Astrocyte (in vitro differentiated cells and primary cell): ENCODE measurements around the gene MFNG. TPM values are rescaled to one million over a fixed set of nuclear protein-coding genes. Genes with fewer than 3 reads are reported as not detected.
A peak's percentile ranks its signal among the peaks of the same experiment; 100 is the strongest.

Source experiments
- DNase-seq: peaks from one replicate; pipeline ENCODE4 v3.0.0-alpha.2; 2010; ENCODE audit warnings: low read depth
- FAIRE-seq: peaks from 2 replicates; lab custom pipeline; 2011; peaks lifted over from hg19 to GRCh38; lab: Jason Lieb, UNC
- H2AFZ ChIP-seq: 2 replicates; pipeline ENCODE4 v1.6.0; 2012; ENCODE audit warnings: low read depth, low read length, inconsistent platforms
- H3K27ac ChIP-seq: 2 replicates; pipeline ENCODE4 v1.5.1; 2011; ENCODE audit warnings: low read depth, low read length, inconsistent platforms
- H3K27me3 ChIP-seq: 2 replicates; pipeline ENCODE4 v1.6.0; 2011; ENCODE audit warnings: low read length, inconsistent platforms; ENCODE audit not compliant: insufficient read depth
- H3K36me3 ChIP-seq: 2 replicates; pipeline ENCODE4 v1.5.1; 2011; ENCODE audit warnings: low read length, inconsistent platforms; ENCODE audit not compliant: insufficient read depth
- H3K4me1 ChIP-seq: 2 replicates; pipeline ENCODE4 v1.5.1; 2011; ENCODE audit warnings: low read length, inconsistent platforms; ENCODE audit not compliant: insufficient read depth
- H3K4me2 ChIP-seq: 2 replicates; pipeline ENCODE4 v1.6.0; 2012; ENCODE audit warnings: low read length, inconsistent platforms
- H3K4me3 ChIP-seq: 2 replicates; pipeline ENCODE4 v1.5.1; 2011; ENCODE audit warnings: low read depth, mild to moderate bottlenecking, low read length, inconsistent platforms; ENCODE audit not compliant: insufficient read depth
- H3K79me2 ChIP-seq: 2 replicates; pipeline ENCODE4 v1.6.0; 2012; ENCODE audit warnings: mild to moderate bottlenecking, low read length, inconsistent platforms; ENCODE audit not compliant: insufficient read depth
- H3K9ac ChIP-seq: 2 replicates; pipeline ENCODE4 v1.6.0; 2012; ENCODE audit warnings: mild to moderate bottlenecking, low read length, inconsistent platforms
- H3K9me3 ChIP-seq: 2 replicates; pipeline ENCODE4 v1.5.1; 2012; ENCODE audit warnings: low read depth, mild to moderate bottlenecking, low read length, inconsistent platforms; ENCODE audit not compliant: insufficient read depth
- H4K20me1 ChIP-seq: 2 replicates; pipeline ENCODE4 v1.6.0; 2012; ENCODE audit warnings: low read length, inconsistent platforms; ENCODE audit not compliant: insufficient read depth
- H3K27ac Mint-ChIP-seq: one replicate; pipeline ENCODE4 v1.8.0; 2021; ENCODE audit warnings: mild to moderate bottlenecking, mixed read lengths; ENCODE audit not compliant: unreplicated experiment
- H3K27me3 Mint-ChIP-seq: one replicate; pipeline ENCODE4 v1.8.0; 2021; ENCODE audit warnings: low read depth, mixed read lengths; ENCODE audit not compliant: unreplicated experiment
- H3K36me3 Mint-ChIP-seq: one replicate; pipeline ENCODE4 v1.8.0; 2021; ENCODE audit warnings: low read depth, mixed read lengths; ENCODE audit not compliant: unreplicated experiment
- H3K4me1 Mint-ChIP-seq: one replicate; pipeline ENCODE4 v1.8.0; 2021; ENCODE audit warnings: low read depth, mixed read lengths; ENCODE audit not compliant: unreplicated experiment
- H3K4me3 Mint-ChIP-seq: one replicate; pipeline ENCODE4 v1.8.0; 2021; ENCODE audit warnings: mild to moderate bottlenecking, moderate library complexity, mixed read lengths; ENCODE audit not compliant: unreplicated experiment
- H3K9me3 Mint-ChIP-seq: one replicate; pipeline ENCODE4 v1.8.0; 2021; ENCODE audit warnings: mild to moderate bottlenecking, mixed read lengths; ENCODE audit not compliant: unreplicated experiment
- EZH2 ChIP-seq: IDR thresholded peaks from 2 replicates; pipeline ENCODE4 v1.6.1; 2012; ENCODE audit warnings: mild to moderate bottlenecking, low read length, inconsistent platforms; ENCODE audit not compliant: insufficient read depth
- total RNA-seq: library from RNA; stranded (reverse); gene quantifications from 2 replicates; pipeline ENCODE4 v1.2.1, GENCODE V29; 2021
- TF ChIP-seq, protein P1 (sequence below): IDR thresholded peaks from 2 replicates; pipeline ENCODE4 v1.5.1; 2011; ENCODE audit warnings: low read depth, mild to moderate bottlenecking, inconsistent platforms, low read length, moderate library complexity; ENCODE audit not compliant: insufficient read depth

Gene MFNG
- total RNA-seq, 1 donor from 2014 or later = 1.4 TPM

DNA sequence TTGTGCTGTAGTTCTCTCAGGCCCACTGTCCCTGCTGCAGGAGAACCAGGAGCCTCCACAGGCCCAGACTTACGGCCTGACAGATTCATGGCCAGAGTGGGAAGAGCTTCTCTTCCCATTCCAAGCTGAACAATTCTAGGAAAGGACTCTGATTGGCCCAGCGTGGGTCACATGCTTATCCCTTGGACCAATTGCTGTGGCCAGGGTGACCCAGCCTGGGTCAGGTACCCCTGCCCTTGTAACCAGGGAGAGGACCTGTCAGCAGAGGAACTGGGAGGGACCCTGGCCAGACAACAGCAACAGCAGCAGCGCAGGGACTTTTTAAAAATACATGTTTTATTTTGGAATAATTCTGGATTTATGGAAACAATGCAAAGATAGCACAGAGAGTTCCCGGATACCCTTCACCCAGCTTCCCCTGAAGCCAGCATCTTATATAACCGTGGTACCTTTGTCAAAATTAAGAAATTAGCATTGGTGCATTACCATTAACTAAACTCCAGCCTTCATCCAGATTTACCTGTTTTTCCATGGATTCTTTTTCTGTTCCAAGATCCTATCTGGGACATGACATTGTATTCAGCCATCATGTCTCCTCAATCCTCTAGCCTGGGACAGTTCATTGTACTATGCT, 50.1 kb downstream of the MFNG start:
- H3K27me3 Mint-ChIP-seq = peaks cover 16% of the 10 kb centered on the region
- H3K4me1 ChIP-seq = peaks cover 18% of the 10 kb centered on the region
- peaks cover 20% of the 10 kb centered on the region for H3K9me3 ChIP-seq
- peaks cover 11% of the 10 kb centered on the region for H3K4me1 Mint-ChIP-seq
- DNase-seq = no peak
- FAIRE-seq = no peak
- H4K20me1 ChIP-seq = no peaks in the 10 kb centered on the region
- H3K27ac ChIP-seq = no peak overlapping the region
- no peak overlapping the region for H3K4me3 Mint-ChIP-seq
- no peak overlapping the region for H3K4me3 ChIP-seq
- H2AFZ ChIP-seq = no peak overlapping the region
- no peak overlapping the region for H3K4me2 ChIP-seq
- H3K36me3 ChIP-seq = no peaks in the 10 kb centered on the region
- H3K79me2 ChIP-seq = no peaks in the 10 kb centered on the region
- H3K36me3 Mint-ChIP-seq = peaks cover 9% of the 10 kb centered on the region
- H3K9me3 Mint-ChIP-seq = peaks cover 30% of the 10 kb centered on the region
- H3K27me3 ChIP-seq = no peaks in the 10 kb centered on the region
- no peak overlapping the region for H3K9ac ChIP-seq
- no peak for TF ChIP-seq EZH2
- TF ChIP-seq, protein P1, sequence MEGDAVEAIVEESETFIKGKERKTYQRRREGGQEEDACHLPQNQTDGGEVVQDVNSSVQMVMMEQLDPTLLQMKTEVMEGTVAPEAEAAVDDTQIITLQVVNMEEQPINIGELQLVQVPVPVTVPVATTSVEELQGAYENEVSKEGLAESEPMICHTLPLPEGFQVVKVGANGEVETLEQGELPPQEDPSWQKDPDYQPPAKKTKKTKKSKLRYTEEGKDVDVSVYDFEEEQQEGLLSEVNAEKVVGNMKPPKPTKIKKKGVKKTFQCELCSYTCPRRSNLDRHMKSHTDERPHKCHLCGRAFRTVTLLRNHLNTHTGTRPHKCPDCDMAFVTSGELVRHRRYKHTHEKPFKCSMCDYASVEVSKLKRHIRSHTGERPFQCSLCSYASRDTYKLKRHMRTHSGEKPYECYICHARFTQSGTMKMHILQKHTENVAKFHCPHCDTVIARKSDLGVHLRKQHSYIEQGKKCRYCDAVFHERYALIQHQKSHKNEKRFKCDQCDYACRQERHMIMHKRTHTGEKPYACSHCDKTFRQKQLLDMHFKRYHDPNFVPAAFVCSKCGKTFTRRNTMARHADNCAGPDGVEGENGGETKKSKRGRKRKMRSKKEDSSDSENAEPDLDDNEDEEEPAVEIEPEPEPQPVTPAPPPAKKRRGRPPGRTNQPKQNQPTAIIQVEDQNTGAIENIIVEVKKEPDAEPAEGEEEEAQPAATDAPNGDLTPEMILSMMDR = no peak
- peak overlapping the region; percentile 62 for H3K27ac Mint-ChIP-seq

- Histone ChIP-seq H3K4me3 (no peak overlapping the region), H3K36me3 (no peaks in the 10 kb centered on the region), H3K27me3 (no peaks in the 10 kb centered on the region), H3K79me2 (no peaks in the 10 kb centered on the region), H2AFZ (no peak overlapping the region), H3K4me1 (peaks cover 23% of the 10 kb centered on the region), H3K9ac (no peak overlapping the region), H4K20me1 (no peaks in the 10 kb centered on the region), H3K27ac (no peak overlapping the region), H3K9me3 (peaks cover 14% of the 10 kb centered on the region), H3K4me2 (peak overlapping the region; percentile 4)
- peaks cover 22% of the 10 kb centered on the region for H3K9me3 Mint-ChIP-seq
- H3K4me1 Mint-ChIP-seq = peaks cover 16% of the 10 kb centered on the region
- no peak overlapping the region for H3K27ac Mint-ChIP-seq
- H3K27me3 Mint-ChIP-seq = peaks cover 24% of the 10 kb centered on the region
- peaks cover 9% of the 10 kb centered on the region for H3K36me3 Mint-ChIP-seq
- H3K4me3 Mint-ChIP-seq = no peak overlapping the region
- DNase-seq = peak; percentile 49
- FAIRE-seq = no peak
- TF ChIP-seq, protein P1 = no peak
- TF ChIP-seq EZH2 = no peak
Measured at GRCh38 chr22:37433786-37434185, 52.4 kb downstream of the MFNG start.

GRCh38 chr22:37432708-37433054, 53.5 kb downstream of the MFNG start:
- H3K27me3 Mint-ChIP-seq = peaks cover 21% of the 10 kb centered on the region
- H3K27ac ChIP-seq = peak overlapping the region; percentile 79
- H3K4me3 ChIP-seq = no peak overlapping the region
- no peak overlapping the region for H3K4me3 Mint-ChIP-seq
- peak overlapping the region; percentile 96 for H3K27ac Mint-ChIP-seq
- no peaks in the 10 kb centered on the region for H4K20me1 ChIP-seq
- peaks cover 26% of the 10 kb centered on the region for H3K4me1 ChIP-seq
- H3K36me3 Mint-ChIP-seq = peaks cover 9% of the 10 kb centered on the region
- H3K4me1 Mint-ChIP-seq = peaks cover 16% of the 10 kb centered on the region
- H3K4me2 ChIP-seq = no peak overlapping the region
- no peaks in the 10 kb centered on the region for H3K36me3 ChIP-seq
- H3K27me3 ChIP-seq = no peaks in the 10 kb centered on the region
- H3K9ac ChIP-seq = no peak overlapping the region
- DNase-seq (no peak), FAIRE-seq (no peak)
- H3K9me3 Mint-ChIP-seq = peaks cover 22% of the 10 kb centered on the region
- no peaks in the 10 kb centered on the region for H3K79me2 ChIP-seq
- no peak for TF ChIP-seq EZH2
- TF ChIP-seq, protein P1 = no peak
- H2AFZ ChIP-seq = no peak overlapping the region
- H3K9me3 ChIP-seq = peaks cover 14% of the 10 kb centered on the region
